GM19351 (cell line): ENCODE measurements around the gene ATP6V1G2.
"Not testable (repeated sequence)": the region's sequence is repeated elsewhere in the genome, so short reads cannot be mapped to it uniquely, and the experiment has no call there.

Experiments
- ATAC-seq: cut with Tn5 transposase; IDR thresholded peaks from one replicate; pipeline ENCODE4 v1.9.1; 2021; ENCODE audit warnings: mild to moderate bottlenecking, moderate library complexity; ENCODE audit not compliant: unreplicated experiment

ATP6V1G2 gene

GRCh38 chr6:31530659-31531058 is 15.7 kb downstream of the ATP6V1G2 start:
- ATAC-seq, result no peak

- ATAC-seq, result no peak
These were observed 16.9 kb downstream of the ATP6V1G2 start for GRCh38 chr6:31529329-31530150.

- no peak for ATAC-seq
These were observed 17.5 kb downstream of the ATP6V1G2 start, which contains the start of gene MCCD1 for GRCh38 chr6:31528821-31529328. Gene MCCD1, plus strand, starts transcription at chr6:31528962. Its CDS starts 53 bp downstream, at chr6:31529015.

GRCh38 chr6:31528307-31528777 is 18.1 kb downstream of the ATP6V1G2 start:
- ATAC-seq, result no peak

- ATAC-seq, result no peak
These were observed 20.3 kb downstream of the ATP6V1G2 start for GRCh38 chr6:31525932-31526591.

- no peak for ATAC-seq
These were observed 20.9 kb downstream of the ATP6V1G2 start for GRCh38 chr6:31525553-31525931.

GRCh38 chr6:31521835-31522234 is 24.6 kb downstream of the ATP6V1G2 start:
- no peak for ATAC-seq

GRCh38 chr6:31513456-31514165 is 32.8 kb downstream of the ATP6V1G2 start:
- no peak for ATAC-seq

GRCh38 chr6:31510007-31510406 is 36.4 kb downstream of the ATP6V1G2 start:
- no peak for ATAC-seq

GRCh38 chr6:31509036-31509435 is 37.4 kb downstream of the ATP6V1G2 start:
- ATAC-seq, result not testable (repeated sequence)

GRCh38 chr6:31502586-31502985 is 43.8 kb downstream of the ATP6V1G2 start:
- no peak for ATAC-seq

- ATAC-seq, result not testable (repeated sequence)
These were observed 46.8 kb downstream of the ATP6V1G2 start for GRCh38 chr6:31499648-31500047.

- no peak for ATAC-seq
These were observed 47.7 kb downstream of the ATP6V1G2 start for GRCh38 chr6:31498748-31499147.

GRCh38 chr6:31497531-31498476 is 48.6 kb downstream of the ATP6V1G2 start, which contains the start of gene MICB:
Gene MICB, plus strand, starts transcription at chr6:31498145. Its CDS starts 49 bp downstream, at chr6:31498194.
- peak; percentile 56 for ATAC-seq

- not testable (repeated sequence) for ATAC-seq
These were observed 49.6 kb downstream of the ATP6V1G2 start for GRCh38 chr6:31496826-31497225.

- ATAC-seq, result no peak
These were observed 50.8 kb downstream of the ATP6V1G2 start for GRCh38 chr6:31495580-31495979.
